ENCODE results near the gene CNBD2.

GRCh38 chr20:35979544-35979943 lies 11.2 kb downstream of the CNBD2 start:
- no peak for TF ChIP-seq CTCF (IDR thresholded peaks at IDR 0.05)
- TF ChIP-seq ZFX (IDR thresholded peaks at IDR 0.05; ENCODE audit: borderline replicate concordance) = no peak
